GM18520 (cell line): ENCODE data around the gene TFDP1.
"Not testable (repeated sequence)": the region's sequence is repeated elsewhere in the genome, so short reads cannot be mapped to it uniquely, and the experiment has no call there.

ENCODE experiments used
- ATAC-seq: cut with Tn5 transposase; IDR thresholded peaks from one replicate; pipeline ENCODE4 v1.9.1; 2021; ENCODE audit not compliant: unreplicated experiment

The TFDP1 gene

GRCh38 chr13:113613789-113614379 lies 29.3 kb downstream of the TFDP1 start:
- ATAC-seq: no peak

- no peak for ATAC-seq
Measured at GRCh38 chr13:113616281-113616906, 31.8 kb downstream of the TFDP1 start.

- ATAC-seq: no peak
Measured at GRCh38 chr13:113616991-113617749, 32.6 kb downstream of the TFDP1 start.

GRCh38 chr13:113617961-113618360 lies 33.4 kb downstream of the TFDP1 start:
- ATAC-seq: no peak

- no peak for ATAC-seq
Measured at GRCh38 chr13:113618455-113618854, 33.9 kb downstream of the TFDP1 start.

- no peak for ATAC-seq
Measured at GRCh38 chr13:113620036-113620796, 35.7 kb downstream of the TFDP1 start.

GRCh38 chr13:113621046-113621445 lies 36.5 kb downstream of the TFDP1 start:
- no peak for ATAC-seq

- ATAC-seq: not testable (repeated sequence)
Measured at GRCh38 chr13:113621498-113621897, 36.9 kb downstream of the TFDP1 start.

- not testable (repeated sequence) for ATAC-seq
Measured at GRCh38 chr13:113621986-113622550, 37.5 kb downstream of the TFDP1 start.

- no peak for ATAC-seq
Measured at GRCh38 chr13:113622791-113623490, 38.4 kb downstream of the TFDP1 start.

GRCh38 chr13:113623491-113624234 lies 39.1 kb downstream of the TFDP1 start:
- no peak for ATAC-seq

GRCh38 chr13:113624235-113624587 lies 39.7 kb downstream of the TFDP1 start:
- ATAC-seq: no peak

GRCh38 chr13:113624640-113625304 lies 40.2 kb downstream of the TFDP1 start:
- not testable (repeated sequence) for ATAC-seq

GRCh38 chr13:113625965-113626721 lies 41.6 kb downstream of the TFDP1 start:
- ATAC-seq: no peak

- no peak for ATAC-seq
Measured at GRCh38 chr13:113627136-113627535, 42.6 kb downstream of the TFDP1 start.

- ATAC-seq: no peak
Measured at GRCh38 chr13:113628291-113629270, 44.0 kb downstream of the TFDP1 start.

- ATAC-seq: no peak
Measured at GRCh38 chr13:113629866-113630265, 45.3 kb downstream of the TFDP1 start.
